ENCODE data around the gene LAMB2.

LAMB2 gene

GRCh38 chr3:49171119-49171774 lies 38.4 kb upstream of the LAMB2 start, which contains the start of gene KLHDC8B:
TSS of gene KLHDC8B (plus strand) at chr3:49171598. CDS start at chr3:49172770, 1,172 bp downstream.
- H3K4me1 ChIP-seq (ENCODE audit: insufficient read depth, low read length, poor library complexity, severe bottlenecking): peaks cover 16% of the 10 kb centered on the region
- no peaks in the 10 kb centered on the region for H3F3A ChIP-seq (ENCODE audit: low read depth)
- H3K9me3 ChIP-seq (ENCODE audit: insufficient read depth, low read depth, low read length): no peaks in the 10 kb centered on the region
- H3K27me3 ChIP-seq (ENCODE audit: insufficient read depth, low read length, poor library complexity, severe bottlenecking): peaks cover 46% of the 10 kb centered on the region
- H4K20me1 ChIP-seq (ENCODE audit: insufficient read depth, low read length, poor library complexity, severe bottlenecking): no peaks in the 10 kb centered on the region
- H3K79me2 ChIP-seq (ENCODE audit: insufficient read depth, low read length): peaks cover 5% of the 10 kb centered on the region; the same call in 1 of the 2 replicates
- H3K4me2 ChIP-seq (ENCODE audit: low read depth, low read length, poor library complexity, severe bottlenecking): peak within 1 kb of the TSS; percentile 52
- H3K9me2 ChIP-seq (replicated peaks; ENCODE audit: low read depth, low read length): no peaks in the 10 kb centered on the region
- H2AFZ ChIP-seq (ENCODE audit: low read length): peak within 1 kb of the TSS; percentile 64; the same call in 1 of the 2 replicates
- H3K9ac ChIP-seq (ENCODE audit: low read depth, low read length, poor library complexity, severe bottlenecking): no peak within 1 kb of the TSS
- peak within 1 kb of the TSS; percentile 23 for H3K4me3 ChIP-seq (ENCODE audit: low read length, poor library complexity, severe bottlenecking)
- H3K36me3 ChIP-seq (ENCODE audit: insufficient read depth, low read length): no peaks in the 10 kb centered on the region
- TF ChIP-seq CTCF (conservative IDR thresholded peaks at IDR 0.05; ENCODE audit: low read length) (peak; percentile 75), EZH2phosphoT487 (IDR thresholded peaks at IDR 0.05; ENCODE audit: borderline replicate concordance) (no peak)

- no peaks in the 10 kb centered on the region for H4K20me1 ChIP-seq (ENCODE audit: insufficient read depth, low read length, poor library complexity, severe bottlenecking)
- no peak overlapping the region for H2AFZ ChIP-seq (ENCODE audit: low read length)
- no peak overlapping the region for H3K4me2 ChIP-seq (ENCODE audit: low read depth, low read length, poor library complexity, severe bottlenecking)
- no peaks in the 10 kb centered on the region for H3K36me3 ChIP-seq (ENCODE audit: insufficient read depth, low read length)
- peaks cover 8% of the 10 kb centered on the region for H3K79me2 ChIP-seq (ENCODE audit: insufficient read depth, low read length)
- H3K9me2 ChIP-seq (replicated peaks; ENCODE audit: low read depth, low read length): no peaks in the 10 kb centered on the region
- peaks cover 16% of the 10 kb centered on the region for H3K4me1 ChIP-seq (ENCODE audit: insufficient read depth, low read length, poor library complexity, severe bottlenecking)
- H3K9ac ChIP-seq (ENCODE audit: low read depth, low read length, poor library complexity, severe bottlenecking): no peak overlapping the region
- no peaks in the 10 kb centered on the region for H3F3A ChIP-seq (ENCODE audit: low read depth)
- no peaks in the 10 kb centered on the region for H3K9me3 ChIP-seq (ENCODE audit: insufficient read depth, low read depth, low read length)
- TF ChIP-seq EZH2phosphoT487 (IDR thresholded peaks at IDR 0.05; ENCODE audit: borderline replicate concordance): no peak
- no peak for TF ChIP-seq CTCF (conservative IDR thresholded peaks at IDR 0.05; ENCODE audit: low read length)
- H3K27me3 ChIP-seq (ENCODE audit: insufficient read depth, low read length, poor library complexity, severe bottlenecking): peaks cover 46% of the 10 kb centered on the region
- no peak overlapping the region for H3K4me3 ChIP-seq (ENCODE audit: low read length, poor library complexity, severe bottlenecking)
Observed at GRCh38 chr3:49170744-49171118, 37.9 kb upstream of the LAMB2 start.

GRCh38 chr3:49166752-49167556 lies 34.1 kb upstream of the LAMB2 start:
- Histone ChIP-seq H3K4me3 (ENCODE audit: low read length, poor library complexity, severe bottlenecking) (peak overlapping the region; percentile 94), H3K9me3 (ENCODE audit: insufficient read depth, low read depth, low read length) (no peaks in the 10 kb centered on the region), H3K9ac (ENCODE audit: low read depth, low read length, poor library complexity, severe bottlenecking) (peak overlapping the region; percentile 84), H3K27me3 (ENCODE audit: insufficient read depth, low read length, poor library complexity, severe bottlenecking) (peaks cover 46% of the 10 kb centered on the region), H4K20me1 (ENCODE audit: insufficient read depth, low read length, poor library complexity, severe bottlenecking) (no peaks in the 10 kb centered on the region), H3K36me3 (ENCODE audit: insufficient read depth, low read length) (peaks cover 6% of the 10 kb centered on the region; the same call in 1 of the 2 replicates), H2AFZ (ENCODE audit: low read length) (peak overlapping the region; percentile 94), H3K4me1 (ENCODE audit: insufficient read depth, low read length, poor library complexity, severe bottlenecking) (peaks cover 17% of the 10 kb centered on the region), H3K79me2 (ENCODE audit: insufficient read depth, low read length) (peaks cover 22% of the 10 kb centered on the region), H3F3A (ENCODE audit: low read depth) (no peaks in the 10 kb centered on the region), H3K4me2 (ENCODE audit: low read depth, low read length, poor library complexity, severe bottlenecking) (peak overlapping the region; percentile 65), H3K9me2 (replicated peaks; ENCODE audit: low read depth, low read length) (no peaks in the 10 kb centered on the region)
- TF ChIP-seq CTCF (conservative IDR thresholded peaks at IDR 0.05; ENCODE audit: low read length): no peak
- TF ChIP-seq EZH2phosphoT487 (IDR thresholded peaks at IDR 0.05; ENCODE audit: borderline replicate concordance): no peak
